ENCODE measurements around the gene CABCOCO1. TPM values are rescaled to one million over a fixed set of nuclear protein-coding genes. Genes with fewer than 3 reads are reported as not detected.

Gene CABCOCO1
- total RNA-seq, 2 donors from 2014 or later, result not detected

DNA sequence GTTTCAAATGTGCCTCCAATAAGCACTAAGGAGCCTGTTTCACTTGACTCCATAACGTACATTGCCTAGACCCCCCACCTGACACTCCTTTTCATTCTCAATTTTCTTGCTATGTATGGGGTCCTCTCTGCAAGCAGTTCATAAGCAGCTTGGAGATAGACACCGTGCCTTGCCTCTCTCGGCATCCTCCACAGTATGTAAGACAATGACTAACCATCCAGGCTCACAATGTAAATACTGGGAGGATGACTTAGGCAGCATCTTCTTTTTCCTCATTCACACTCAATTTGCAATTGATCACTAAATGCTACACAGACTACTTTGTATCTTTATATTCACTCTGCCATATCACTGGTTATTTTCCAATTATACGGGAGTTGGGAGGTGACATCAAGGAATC is 22.8 kb upstream of the CABCOCO1 start:
- Histone ChIP-seq H3K4me3 (no peak overlapping the region), H3K4me1 (peaks cover 5% of the 10 kb centered on the region), H3K27me3 (no peaks in the 10 kb centered on the region), H3K36me3 (replicated peaks in 1 of 2; ENCODE audit: insufficient read depth in 1 of 2, low read depth in 2 of 2) (no peaks in the 10 kb centered on the region), H3K9me3 (no peaks in the 10 kb centered on the region), H3K27ac (no peak overlapping the region)
- intact Hi-C loops (cut with DNase I), result no loop called here
- no peak for ATAC-seq
- 57 to 74% methylated on average over 4 of the region's 4 CpGs for WGBS, 2 donors
- no peak for DNase-seq
- no peak for TF ChIP-seq POLR2A (IDR thresholded peaks at IDR 0.05)
- TF ChIP-seq, protein P1, sequence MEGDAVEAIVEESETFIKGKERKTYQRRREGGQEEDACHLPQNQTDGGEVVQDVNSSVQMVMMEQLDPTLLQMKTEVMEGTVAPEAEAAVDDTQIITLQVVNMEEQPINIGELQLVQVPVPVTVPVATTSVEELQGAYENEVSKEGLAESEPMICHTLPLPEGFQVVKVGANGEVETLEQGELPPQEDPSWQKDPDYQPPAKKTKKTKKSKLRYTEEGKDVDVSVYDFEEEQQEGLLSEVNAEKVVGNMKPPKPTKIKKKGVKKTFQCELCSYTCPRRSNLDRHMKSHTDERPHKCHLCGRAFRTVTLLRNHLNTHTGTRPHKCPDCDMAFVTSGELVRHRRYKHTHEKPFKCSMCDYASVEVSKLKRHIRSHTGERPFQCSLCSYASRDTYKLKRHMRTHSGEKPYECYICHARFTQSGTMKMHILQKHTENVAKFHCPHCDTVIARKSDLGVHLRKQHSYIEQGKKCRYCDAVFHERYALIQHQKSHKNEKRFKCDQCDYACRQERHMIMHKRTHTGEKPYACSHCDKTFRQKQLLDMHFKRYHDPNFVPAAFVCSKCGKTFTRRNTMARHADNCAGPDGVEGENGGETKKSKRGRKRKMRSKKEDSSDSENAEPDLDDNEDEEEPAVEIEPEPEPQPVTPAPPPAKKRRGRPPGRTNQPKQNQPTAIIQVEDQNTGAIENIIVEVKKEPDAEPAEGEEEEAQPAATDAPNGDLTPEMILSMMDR (IDR thresholded peaks at IDR 0.05), result no peak

DNA sequence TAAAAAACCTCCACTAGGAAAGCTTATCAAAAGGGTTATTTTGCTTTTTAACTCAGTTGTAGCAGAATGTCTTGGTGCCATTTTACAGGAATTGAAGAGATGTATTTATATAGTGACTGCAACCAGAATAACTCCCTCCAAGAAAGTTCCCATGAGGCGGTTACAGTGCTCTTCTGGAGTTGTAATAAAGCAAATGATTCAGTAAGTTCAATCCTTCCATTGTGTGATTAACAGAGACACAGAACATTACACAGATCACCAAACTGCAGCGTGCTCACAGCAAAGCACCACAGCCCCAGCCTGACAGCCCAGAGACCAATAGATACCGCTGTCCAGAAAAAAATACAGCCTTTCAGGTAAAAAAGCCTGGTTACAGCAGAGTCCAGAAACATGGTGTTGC is 21.9 kb upstream of the CABCOCO1 start:
- intact Hi-C loops (cut with DNase I), result no loop called here
- no peak overlapping the region for H3K4me3 ChIP-seq
- peaks cover 3% of the 10 kb centered on the region for H3K4me1 ChIP-seq
- H3K27me3 ChIP-seq, result no peaks in the 10 kb centered on the region
- H3K36me3 ChIP-seq (replicated peaks in 1 of 2; ENCODE audit: insufficient read depth in 1 of 2, low read depth in 2 of 2), result no peaks in the 10 kb centered on the region
- no peak for DNase-seq
- 69 to 89% methylated on average over 3 of the region's 3 CpGs for WGBS, 2 donors
- no peak for TF ChIP-seq POLR2A (IDR thresholded peaks at IDR 0.05)
- TF ChIP-seq, protein P1 (IDR thresholded peaks at IDR 0.05), result no peak
- no peak for ATAC-seq
- no peak overlapping the region for H3K27ac ChIP-seq
- H3K9me3 ChIP-seq, result no peaks in the 10 kb centered on the region

DNA sequence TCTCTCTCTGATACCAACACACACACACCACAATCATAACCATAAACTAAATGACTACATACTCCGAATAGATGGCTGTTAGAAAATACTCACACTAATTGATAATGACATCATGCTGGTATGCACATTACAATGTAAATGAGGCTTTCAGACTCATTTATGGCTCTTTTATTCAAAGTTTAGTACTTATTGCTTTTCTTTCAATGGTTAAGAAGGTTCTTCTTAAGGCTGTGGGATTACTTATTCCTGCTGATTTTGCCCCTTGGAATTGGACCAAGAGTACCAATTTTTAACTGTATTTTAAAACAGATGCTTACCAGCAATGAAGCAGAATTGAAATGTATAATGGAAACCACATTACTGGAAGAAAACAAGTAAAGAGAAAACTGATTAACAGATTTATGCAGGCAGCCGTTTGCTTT is 20.6 kb upstream of the CABCOCO1 start:
- no peaks in the 10 kb centered on the region for H3K9me3 ChIP-seq
- intact Hi-C loops (cut with DNase I), result no loop called here
- DNase-seq, result no peak
- H3K36me3 ChIP-seq (replicated peaks in 1 of 2; ENCODE audit: insufficient read depth in 1 of 2, low read depth in 2 of 2), result no peaks in the 10 kb centered on the region
- H3K27me3 ChIP-seq, result no peaks in the 10 kb centered on the region
- 31 to 37% methylated on average over 2 of the region's 2 CpGs for WGBS, 2 donors
- ATAC-seq, result no peak
- H3K27ac ChIP-seq, result no peak overlapping the region
- no peak overlapping the region for H3K4me3 ChIP-seq
- H3K4me1 ChIP-seq, result no peaks in the 10 kb centered on the region
- TF ChIP-seq POLR2A (IDR thresholded peaks at IDR 0.05), result no peak
- TF ChIP-seq, protein P1 (IDR thresholded peaks at IDR 0.05), result no peak

DNA sequence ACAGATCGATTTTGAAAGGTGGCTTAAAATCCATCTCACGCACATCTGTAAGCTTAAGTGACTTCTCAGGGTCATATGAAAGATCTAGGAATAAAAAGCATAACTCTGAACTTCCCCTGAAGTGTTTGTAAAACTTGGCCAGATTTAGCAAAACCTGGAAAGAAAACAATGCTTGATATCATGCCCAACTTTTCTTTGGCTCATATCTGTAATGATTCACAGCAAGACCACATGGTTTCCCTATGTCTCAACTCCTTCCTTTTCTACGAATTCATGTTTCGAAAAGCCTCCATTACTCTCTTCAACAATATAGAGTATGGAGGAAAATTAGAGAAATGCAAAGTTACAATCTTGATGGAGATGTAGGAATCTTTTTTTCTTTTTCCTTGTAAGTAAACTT is 20.1 kb upstream of the CABCOCO1 start:
- no peaks in the 10 kb centered on the region for H3K4me1 ChIP-seq
- 25 to 31% methylated on average over 4 of the region's 4 CpGs for WGBS, 2 donors
- intact Hi-C loops (cut with DNase I), result no loop called here
- DNase-seq (no peak), ATAC-seq (peak; percentile 47)
- no peak overlapping the region for H3K4me3 ChIP-seq
- no peaks in the 10 kb centered on the region for H3K27me3 ChIP-seq
- H3K9me3 ChIP-seq, result no peaks in the 10 kb centered on the region
- no peaks in the 10 kb centered on the region for H3K36me3 ChIP-seq (replicated peaks in 1 of 2; ENCODE audit: insufficient read depth in 1 of 2, low read depth in 2 of 2)
- no peak for TF ChIP-seq POLR2A (IDR thresholded peaks at IDR 0.05)
- TF ChIP-seq, protein P1 (IDR thresholded peaks at IDR 0.05), result no peak
- no peak overlapping the region for H3K27ac ChIP-seq

DNA sequence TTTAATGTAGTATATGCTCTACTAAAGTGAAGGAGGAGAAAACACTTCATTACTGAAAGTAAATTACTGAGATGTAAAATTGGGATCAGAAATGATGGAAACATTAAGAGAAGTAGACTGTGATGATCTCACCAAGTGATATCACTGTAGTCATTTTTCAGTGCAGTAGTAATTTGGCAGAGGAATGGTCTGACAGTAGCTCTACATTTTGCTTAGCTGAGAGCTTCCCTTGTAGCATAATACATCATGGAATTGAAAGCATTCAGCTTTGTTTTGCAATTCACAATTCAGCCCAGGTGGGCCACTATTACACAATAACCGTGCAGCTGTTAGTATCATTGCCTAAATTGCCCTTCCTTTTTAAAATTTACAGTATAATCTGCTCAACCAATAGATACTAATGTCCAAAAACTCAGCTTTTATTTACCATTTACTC is 19.4 kb upstream of the CABCOCO1 start:
- TF ChIP-seq, protein P1 (IDR thresholded peaks at IDR 0.05), result no peak
- TF ChIP-seq POLR2A (IDR thresholded peaks at IDR 0.05), result no peak
- Histone ChIP-seq H3K4me3 (no peak overlapping the region), H3K36me3 (replicated peaks in 1 of 2; ENCODE audit: insufficient read depth in 1 of 2, low read depth in 2 of 2) (no peaks in the 10 kb centered on the region), H3K4me1 (no peaks in the 10 kb centered on the region), H3K27ac (peak overlapping the region in 1 of 4 donors; percentile 4), H3K27me3 (no peaks in the 10 kb centered on the region), H3K9me3 (no peaks in the 10 kb centered on the region)
- WGBS, 2 donors, result 31 to 43% methylated on average over 1 of the region's 1 CpG
- ATAC-seq (no peak), DNase-seq (no peak)
- intact Hi-C loops (cut with DNase I), result no loop called here

All from body of pancreas (tissue), 4 donors.